ENCODE measurements around the gene LAMB3. TPM values are rescaled to one million over a fixed set of nuclear protein-coding genes. Genes with fewer than 3 reads are reported as not detected.

Gene LAMB3
- total and polyA plus RNA-seq, 10 of the 15 experiments (the other 5 are each of a cell fraction or from before 2014, with no cell fraction given) = 0.04 to 1.8 (median 0.10) TPM; not detected in 1

DNA sequence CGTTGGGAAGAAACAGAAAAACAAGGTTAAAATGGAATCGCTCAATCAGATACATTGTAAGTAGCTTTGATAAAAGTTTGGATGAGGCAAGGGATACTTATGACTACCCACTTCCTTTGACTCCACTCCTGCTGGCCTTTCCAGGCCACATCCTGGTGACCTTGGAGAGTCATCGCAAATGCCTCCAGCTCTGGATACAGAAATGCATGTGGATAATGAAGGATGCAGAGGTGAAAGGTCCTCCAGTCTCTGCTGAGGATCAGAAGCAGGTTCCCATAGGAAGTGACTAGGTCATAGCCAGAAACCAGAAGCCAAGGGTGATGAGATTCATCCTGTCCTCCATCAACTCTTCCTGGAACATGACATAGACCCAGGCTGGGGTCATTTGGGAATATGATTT is 74.9 kb downstream of the LAMB3 start:
- H3K4me2 ChIP-seq (ENCODE audit: control insufficient read depth, insufficient read depth) = no peak overlapping the region
- H3K4me3 ChIP-seq = no peak overlapping the region
- FAIRE-seq = no peak
- no peaks in the 10 kb centered on the region for H3K36me3 ChIP-seq (ENCODE audit: control insufficient read depth in 2 of 2, insufficient read depth in 2 of 2, low read length in 1 of 2)
- in situ Hi-C loops (cut with MboI) (loop anchor here (5.0 to 10.0 kb wide), 3 partner anchors 47 to 170 kb away; no protein-coding TSS in a partner anchor), intact Hi-C loops (cut with micrococcal nuclease; ENCODE audit: unreplicated experiment) (loop anchor here (2.0 to 10.0 kb wide), 2 partner anchors 169 to 247 kb away; partner anchors contain the start of gene UTP25)
- no peak overlapping the region for H2AFZ ChIP-seq (ENCODE audit: control insufficient read depth, low read depth, low read length)
- no peak overlapping the region for H3K9ac ChIP-seq (ENCODE audit: control insufficient read depth, insufficient read depth, low read length)
- no peaks in the 10 kb centered on the region for H4K20me1 ChIP-seq (ENCODE audit: control insufficient read depth, insufficient read depth)
- no peaks in the 10 kb centered on the region for H3K9me3 ChIP-seq (replicated peaks; ENCODE audit: control insufficient read depth, insufficient read depth, low read length)
- peaks cover 0 to 1% of the 10 kb centered on the region in 2 experiments; a peak in 3 of 4 replicates for H3K27me3 ChIP-seq (replicated peaks in 1 of 2; ENCODE audit: control insufficient read depth in 2 of 2, insufficient read depth in 2 of 2, low read length in 1 of 2)
- ChIA-PET RAD21 (ENCODE audit: unreplicated experiment) (interaction anchor here (1.2 to 1.5 kb wide), 4 partner anchors 50 to 172 kb away, joined by 3 to 7 read pairs (median 6); no protein-coding TSS in a partner anchor), CTCF (interaction anchor here (1.0 to 24.2 kb wide), 21 partner anchors 10 to 245 kb away, joined by 3 to 307 read pairs (median 6); partner anchors contain the start of gene HSD11B1), SMC1A (ENCODE audit: uncharacterized antibody, unreplicated experiment) (interaction anchor here (0.6 to 3.7 kb wide), 4 partner anchors 16 to 114 kb away, joined by 3 to 30 read pairs (median 8); no protein-coding TSS in a partner anchor), POLR2A (interaction anchor here (0.6 kb wide), 1 partner anchor 46 kb away, joined by 3 read pairs; no protein-coding TSS in a partner anchor)
- H3K79me2 ChIP-seq (ENCODE audit: control insufficient read depth, insufficient read depth, low read length) = no peaks in the 10 kb centered on the region
- TF ChIP-seq SREBF1 (IDR thresholded peaks at IDR 0.05; ENCODE audit: low read length) (no peak), E2F4 (IDR thresholded peaks at IDR 0.05; ENCODE audit: low read depth, low read length) (no peak), SRF (IDR thresholded peaks at IDR 0.05; ENCODE audit: low read depth in 2 of 2, low read length in 2 of 2) (no peak)
- H3K27ac ChIP-seq (ENCODE audit: control insufficient read depth, insufficient read depth) = no peak overlapping the region
- DNase-seq (ENCODE audit: low read depth, low spot score) = no peak
- no TSS peak for BruUV-seq (replicated peaks)
- 49% methylated on average over 3 of the region's 3 CpGs for WGBS (ENCODE audit: insufficient coverage, insufficient replicate concordance, low lambda C conversion rate, missing lambda C conversion rate)
- ATAC-seq = no peak
- no peaks in the 10 kb centered on the region for H3K4me1 ChIP-seq (ENCODE audit: control insufficient read depth, insufficient read depth, low read length)
